ENCODE results near the gene HS3ST6.

GRCh38 chr16:1926271-1926670 lies 8.1 kb upstream of the HS3ST6 start:
- TF ChIP-seq CTCF (IDR thresholded peaks at IDR 0.05 in 2 of 3, conservative IDR thresholded peaks at IDR 0.05 in 1 of 3; ENCODE audit: borderline replicate concordance in 1 of 3, insufficient read depth in 1 of 3, low read depth in 2 of 3, low read length in 2 of 3) (no peak), POLR2A (IDR thresholded peaks at IDR 0.05; ENCODE audit: borderline replicate concordance, extremely low read depth, insufficient read depth, insufficient read length) (no peak), POLR2AphosphoS5 (IDR thresholded peaks at IDR 0.05; ENCODE audit: low read depth, low read length) (no peak), EZH2 (IDR thresholded peaks at IDR 0.05) (no peak), REST (IDR thresholded peaks at IDR 0.05; ENCODE audit: low read depth) (no peak)
